ENCODE measurements around the gene MAP7. TPM values are rescaled to one million over a fixed set of nuclear protein-coding genes. Genes with fewer than 3 reads are reported as not detected.

Gene MAP7
- total and polyA plus RNA-seq, 2 donors (not counting 3 experiments of a cell fraction or from before 2014, with no cell fraction given) = 0.07 to 0.42 TPM

GRCh38 chr6:136371959-136372358, 178.3 kb downstream of the MAP7 start:
- Histone ChIP-seq H3K27ac (ENCODE audit: insufficient read depth, low read depth, low read length) (no peak overlapping the region), H3K9ac (replicated peaks; ENCODE audit: extremely low read depth, insufficient read depth, low read length) (no peak overlapping the region), H3K9me1 (replicated peaks; ENCODE audit: control insufficient read depth, extremely low read depth, insufficient read depth, low read length) (no peaks in the 10 kb centered on the region), H3K4me2 (ENCODE audit: insufficient read depth, low read length) (no peak overlapping the region), H3K4me1 (ENCODE audit: control insufficient read depth, extremely low read depth, insufficient read depth, low read length) (no peaks in the 10 kb centered on the region), H3K9me3 (replicated peaks; ENCODE audit: control insufficient read depth, insufficient read depth, low read length) (no peaks in the 10 kb centered on the region), H3K79me2 (ENCODE audit: control insufficient read depth, insufficient read depth, low read length) (no peaks in the 10 kb centered on the region), H3K27me3 (ENCODE audit: control insufficient read depth in 2 of 2, insufficient read depth in 2 of 2, low read length in 2 of 2) (peaks cover 10 to 14% of the 10 kb centered on the region in 2 experiments), H2AFZ (ENCODE audit: low read depth, low read length) (no peak overlapping the region), H3K36me3 (ENCODE audit: control insufficient read depth in 2 of 2, extremely low read depth in 1 of 2, insufficient read depth in 2 of 2, low read length in 2 of 2) (no peaks in the 10 kb centered on the region), H3K4me3 (replicated peaks in 1 of 3; ENCODE audit: insufficient read depth in 1 of 3, low read depth in 1 of 3, low read length in 3 of 3) (no peak overlapping the region), H4K20me1 (replicated peaks; ENCODE audit: control insufficient read depth, extremely low read depth, insufficient read depth, low read length) (no peaks in the 10 kb centered on the region)
- intact Hi-C loops (cut with micrococcal nuclease) = no loop called here
- no peak for TF ChIP-seq POLR2A (IDR thresholded peaks at IDR 0.05; ENCODE audit: low read depth, low read length)
- no peak for TF ChIP-seq EZH2 (IDR thresholded peaks at IDR 0.05; ENCODE audit: borderline replicate concordance, low read depth, low read length, severe bottlenecking)
- no peak for TF ChIP-seq FOS (IDR thresholded peaks at IDR 0.05; ENCODE audit: borderline replicate concordance, insufficient read depth, low read length)
- no peak for TF ChIP-seq GATA2 (IDR thresholded peaks at IDR 0.05; ENCODE audit: insufficient read depth, insufficient read length, low read depth, low read length)
- TF ChIP-seq JUN (IDR thresholded peaks at IDR 0.05; ENCODE audit: borderline replicate concordance, insufficient read depth, insufficient read length, low read depth) = no peak
- TF ChIP-seq MAX (IDR thresholded peaks at IDR 0.05; ENCODE audit: insufficient read depth, insufficient read length) = no peak
- no peak for TF ChIP-seq MYC (IDR thresholded peaks at IDR 0.05; ENCODE audit: low read depth, low read length)
- BruUV-seq (replicated peaks) = no TSS peak
- dilution Hi-C loops (cut with MboI; ENCODE audit: extremely low pct_ligation_motif_present, low sequenced_read_pairs) = no loop called here
- CTCF ChIA-PET = interaction anchor here (1.3 kb wide), 1 partner anchor 16 kb away, joined by 3 read pairs; no protein-coding TSS in a partner anchor
- no peak for DNase-seq (ENCODE audit: low read depth, low spot score)
- POLR2A ChIA-PET = no interaction called here
- FAIRE-seq = no peak

GRCh38 chr6:136370988-136371728, 179.1 kb downstream of the MAP7 start:
- H3K4me2 ChIP-seq (ENCODE audit: insufficient read depth, low read length) = no peak overlapping the region
- H3K27ac ChIP-seq (ENCODE audit: insufficient read depth, low read depth, low read length) = no peak overlapping the region
- intact Hi-C loops (cut with micrococcal nuclease) = no loop called here
- H3K79me2 ChIP-seq (ENCODE audit: control insufficient read depth, insufficient read depth, low read length) = no peaks in the 10 kb centered on the region
- TF ChIP-seq MYC (IDR thresholded peaks at IDR 0.05; ENCODE audit: low read depth, low read length) (no peak), EZH2 (IDR thresholded peaks at IDR 0.05; ENCODE audit: borderline replicate concordance, low read depth, low read length, severe bottlenecking) (no peak), POLR2AphosphoS5 (IDR thresholded peaks at IDR 0.05; ENCODE audit: insufficient read depth, low read depth, low read length) (no peak), MAX (IDR thresholded peaks at IDR 0.05; ENCODE audit: insufficient read depth, insufficient read length) (no peak), POLR2A (IDR thresholded peaks at IDR 0.05; ENCODE audit: low read depth, low read length) (no peak), JUN (IDR thresholded peaks at IDR 0.05; ENCODE audit: borderline replicate concordance, insufficient read depth, insufficient read length, low read depth) (no peak), FOS (IDR thresholded peaks at IDR 0.05; ENCODE audit: borderline replicate concordance, insufficient read depth, low read length) (no peak), GATA2 (IDR thresholded peaks at IDR 0.05; ENCODE audit: insufficient read depth, insufficient read length, low read depth, low read length) (no peak)
- TF ChIP-seq, protein P1, sequence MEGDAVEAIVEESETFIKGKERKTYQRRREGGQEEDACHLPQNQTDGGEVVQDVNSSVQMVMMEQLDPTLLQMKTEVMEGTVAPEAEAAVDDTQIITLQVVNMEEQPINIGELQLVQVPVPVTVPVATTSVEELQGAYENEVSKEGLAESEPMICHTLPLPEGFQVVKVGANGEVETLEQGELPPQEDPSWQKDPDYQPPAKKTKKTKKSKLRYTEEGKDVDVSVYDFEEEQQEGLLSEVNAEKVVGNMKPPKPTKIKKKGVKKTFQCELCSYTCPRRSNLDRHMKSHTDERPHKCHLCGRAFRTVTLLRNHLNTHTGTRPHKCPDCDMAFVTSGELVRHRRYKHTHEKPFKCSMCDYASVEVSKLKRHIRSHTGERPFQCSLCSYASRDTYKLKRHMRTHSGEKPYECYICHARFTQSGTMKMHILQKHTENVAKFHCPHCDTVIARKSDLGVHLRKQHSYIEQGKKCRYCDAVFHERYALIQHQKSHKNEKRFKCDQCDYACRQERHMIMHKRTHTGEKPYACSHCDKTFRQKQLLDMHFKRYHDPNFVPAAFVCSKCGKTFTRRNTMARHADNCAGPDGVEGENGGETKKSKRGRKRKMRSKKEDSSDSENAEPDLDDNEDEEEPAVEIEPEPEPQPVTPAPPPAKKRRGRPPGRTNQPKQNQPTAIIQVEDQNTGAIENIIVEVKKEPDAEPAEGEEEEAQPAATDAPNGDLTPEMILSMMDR (IDR thresholded peaks at IDR 0.05; ENCODE audit: extremely low read depth in 1 of 2, insufficient read depth in 1 of 2, low read depth in 1 of 2, low read length in 2 of 2) = no peak
- BruUV-seq (replicated peaks) = no TSS peak
- FAIRE-seq = no peak
- CTCF ChIA-PET = interaction anchor here (0.6 to 1.3 kb wide), 2 partner anchors 17 to 34 kb away, joined by 3 read pairs; no protein-coding TSS in a partner anchor
- no peak for DNase-seq (ENCODE audit: low read depth, low spot score)
- no peak overlapping the region for H2AFZ ChIP-seq (ENCODE audit: low read depth, low read length)
- peaks cover 10 to 14% of the 10 kb centered on the region in 2 experiments for H3K27me3 ChIP-seq (ENCODE audit: control insufficient read depth in 2 of 2, insufficient read depth in 2 of 2, low read length in 2 of 2)
- no peaks in the 10 kb centered on the region for H3K9me3 ChIP-seq (replicated peaks; ENCODE audit: control insufficient read depth, insufficient read depth, low read length)
- POLR2A ChIA-PET = no interaction called here
- H3K9ac ChIP-seq (replicated peaks; ENCODE audit: extremely low read depth, insufficient read depth, low read length) = no peak overlapping the region
- no peaks in the 10 kb centered on the region for H4K20me1 ChIP-seq (replicated peaks; ENCODE audit: control insufficient read depth, extremely low read depth, insufficient read depth, low read length)
- no peaks in the 10 kb centered on the region for H3K36me3 ChIP-seq (ENCODE audit: control insufficient read depth in 2 of 2, extremely low read depth in 1 of 2, insufficient read depth in 2 of 2, low read length in 2 of 2)
- H3K9me1 ChIP-seq (replicated peaks; ENCODE audit: control insufficient read depth, extremely low read depth, insufficient read depth, low read length) = no peaks in the 10 kb centered on the region
- H3K4me3 ChIP-seq (replicated peaks in 1 of 3; ENCODE audit: insufficient read depth in 1 of 3, low read depth in 1 of 3, low read length in 3 of 3) = no peak overlapping the region
- no peaks in the 10 kb centered on the region for H3K4me1 ChIP-seq (ENCODE audit: control insufficient read depth, extremely low read depth, insufficient read depth, low read length)
- dilution Hi-C loops (cut with MboI; ENCODE audit: extremely low pct_ligation_motif_present, low sequenced_read_pairs) = no loop called here
